Ovary (tissue), 10 donors: ENCODE data around the gene BSX. TPM values are rescaled to one million over a fixed set of nuclear protein-coding genes. Genes with fewer than 3 reads are reported as not detected.
A peak's percentile ranks its signal among the peaks of the same experiment; 100 is the strongest.

Source experiments
- DNase-seq, 5 donors: peaks; one replicate each; pipeline ENCODE4 v3.0.0-alpha.2; 2019 to 2020
- H3K27ac ChIP-seq, 2 donors: fragments of 200-600 bp; one replicate each; pipeline versions ENCODE4 v1.5.1 to v1.8.0; 2019 to 2022
- H3K27me3 ChIP-seq: fragments of 200-600 bp; one replicate; pipeline ENCODE4 v1.8.0; 2022
- H3K36me3 ChIP-seq: fragments of 200-600 bp; sonication (generic); one replicate; pipeline ENCODE4 v1.5.1; 2019
- H3K4me1 ChIP-seq: one replicate; pipeline ENCODE4 v1.8.1; 2013; ENCODE audit warnings: mild to moderate bottlenecking, moderate library complexity; ENCODE audit not compliant: insufficient read depth
- H3K4me3 ChIP-seq: fragments of 200-600 bp; sonication (generic); one replicate; pipeline ENCODE4 v1.5.1; 2017
- H3K9me3 ChIP-seq, 2 donors: fragments of 200-600 bp in 1 of 2; sonication (generic) in 1 of 2; one replicate each; pipeline versions ENCODE4 v1.5.1 to v1.8.1; 2013 to 2019; ENCODE audit warnings: mild to moderate bottlenecking in 1 of 2, moderate library complexity in 1 of 2
- CTCF ChIP-seq, 3 donors: fragments of 450-650 bp in 2 of 3; fragments of 200-600 bp in 1 of 3; IDR thresholded peaks; one replicate each; pipeline versions ENCODE4 v1.5.1 to v1.8.0; 2016 to 2022; ENCODE audit warnings: antibody characterized with exemption in 3 of 3, mild to moderate bottlenecking in 1 of 3
- EP300 ChIP-seq: sonication (generic); formaldehyde crosslinking; IDR thresholded peaks from one replicate; pipeline ENCODE4 v1.6.1; 2017; ENCODE audit warnings: antibody characterized with exemption
- POLR2A ChIP-seq: fragments of 450-650 bp; IDR thresholded peaks from one replicate; pipeline ENCODE4 v1.6.1; 2017; ENCODE audit warnings: antibody characterized with exemption, mild to moderate bottlenecking, moderate library complexity
- WGBS, 3 donors: extraction: QIAGEN DNeasy Blood & Tissue Kit in 1 of 3; methylation state at CpG; one replicate each; pipeline versions ENCODE4 v1.1.5 to v1.1.7; 2013 to 2017; 5-methylcytosine and 5-hydroxymethylcytosine counted together
- intact Hi-C, 4 donors: fragments of 100-400 bp; cut with DNase I; formaldehyde crosslinking; loops; one replicate each; pipeline versions ENCODE4 v1.11.0 to v1.15.1; 2022 to 2023
- long read RNA-seq, 3 donors: library from polyadenylated mRNA in 2 of 3; unstranded in 2 of 3; transcript quantifications; one replicate each; pipeline ENCODE4 v2.0.0 and lab custom pipeline, GENCODE V29; 2021 to 2026
- polyA plus RNA-seq, 2 donors: library from polyadenylated mRNA; stranded (reverse); fragments of 200-250 nt in 1 of 2; fragments of 350-450 nt in 1 of 2; fragmentation: Illumina TruSeq in 1 of 2; extraction: RNeasy Lipid Tissue Mini Kit (QIAGEN cat#74804) in 1 of 2; gene quantifications; one replicate each; pipeline ENCODE4 v1.2.3, GENCODE V29; 2013 to 2014
- total RNA-seq, 7 donors: library from RNA; depleted of rRNA in 2 of 7; stranded (reverse); fragments of >200 nt in 2 of 7; fragmentation: NEBNext Ultra II Directional in 3 of 7; extraction: Animal tissue kit (Norgen Biotek cat#: 25700) in 3 of 7; gene quantifications; one replicate each; pipeline versions ENCODE4 v1.1.0 to v1.2.4, GENCODE V29; 2016 to 2023
- donor health status: DM: no; HTN: no; CAD: no; lungs with moderate emphysema.
- donor health status: DM: no; HTN: no; CAD: no.
- donor health status: Bipolar disorder and iron deficiency.
- donor health status: DM: yes; HTN: yes; CAD: no.
- donor health status: DM: no; HTN: no; CAD: no.
- donor health status: DM: yes; HTN: yes; CAD: no.

Gene BSX
- total RNA-seq (not detected), polyA plus RNA-seq (not detected)
- long read RNA-seq, donor 1 = 0 reads
- long read RNA-seq, donor 2 = 0 reads
- long read RNA-seq, donor 3 = 0 reads

DNA sequence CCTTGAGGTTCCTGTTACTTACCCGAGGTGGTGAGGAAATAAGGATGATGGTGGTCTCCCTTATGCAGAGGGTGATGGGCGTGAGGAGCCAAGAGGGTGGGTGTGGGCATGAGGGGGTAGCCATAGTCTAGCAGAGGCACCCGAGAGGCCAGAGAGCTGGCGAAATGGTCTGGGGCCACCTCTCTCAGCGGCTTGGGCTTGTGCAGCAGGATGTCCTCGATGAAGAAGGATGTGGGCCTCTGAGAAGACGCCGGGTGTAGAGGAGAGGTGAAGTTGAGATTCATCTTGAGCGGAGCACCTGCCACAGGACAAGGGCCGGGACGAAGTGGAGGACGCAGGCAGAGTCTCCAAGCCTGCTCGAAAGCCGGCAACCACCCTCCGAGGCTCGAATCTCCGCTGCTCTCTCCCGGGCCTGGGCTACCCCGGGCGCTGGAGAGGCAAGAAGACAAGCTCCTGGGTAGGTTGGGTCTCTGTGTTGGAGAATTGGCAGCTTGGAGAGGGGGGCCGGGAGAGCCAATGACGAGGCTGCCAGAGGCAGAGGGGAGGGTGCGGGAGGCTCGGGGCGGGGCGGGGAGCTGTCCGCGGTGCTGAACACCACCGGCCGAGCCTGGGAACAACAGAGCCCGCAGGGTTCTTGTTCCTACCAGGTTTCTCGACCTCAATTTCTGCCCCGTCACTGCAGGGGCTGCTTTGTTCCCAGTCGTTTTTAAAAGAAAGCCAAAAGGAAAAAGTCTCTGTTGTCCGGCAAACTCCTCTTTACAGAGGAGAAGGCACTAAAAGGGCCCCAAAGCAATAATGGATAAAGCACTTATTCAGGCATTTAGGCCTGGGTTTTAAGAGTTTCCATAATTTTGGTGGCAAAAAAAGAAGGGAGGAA lies at the start of gene BSX:
Gene BSX (minus strand): TSS at position 447 of the 877 bp plus-strand sequence. CDS start 163 bp downstream, at position 284.
- Histone ChIP-seq H3K36me3 (no peaks in the 10 kb centered on the region), H3K4me3 (no peak within 1 kb of the TSS), H3K4me1 (no peaks in the 10 kb centered on the region), H3K27me3 (no peaks in the 10 kb centered on the region), H3K27ac (no peak within 1 kb of the TSS), H3K9me3 (no peaks in the 10 kb centered on the region)
- DNase-seq = peak in 3 of 5 donors; percentile 17 to 62 (median 51)
- 3 to 5% (median 4%) methylated on average over 35 of the region's 35 CpGs for WGBS, 3 donors
- no peak for TF ChIP-seq CTCF (IDR thresholded peaks at IDR 0.05)
- no peak for TF ChIP-seq EP300
- no peak for TF ChIP-seq POLR2A
- intact Hi-C loops = no loop called here

DNA sequence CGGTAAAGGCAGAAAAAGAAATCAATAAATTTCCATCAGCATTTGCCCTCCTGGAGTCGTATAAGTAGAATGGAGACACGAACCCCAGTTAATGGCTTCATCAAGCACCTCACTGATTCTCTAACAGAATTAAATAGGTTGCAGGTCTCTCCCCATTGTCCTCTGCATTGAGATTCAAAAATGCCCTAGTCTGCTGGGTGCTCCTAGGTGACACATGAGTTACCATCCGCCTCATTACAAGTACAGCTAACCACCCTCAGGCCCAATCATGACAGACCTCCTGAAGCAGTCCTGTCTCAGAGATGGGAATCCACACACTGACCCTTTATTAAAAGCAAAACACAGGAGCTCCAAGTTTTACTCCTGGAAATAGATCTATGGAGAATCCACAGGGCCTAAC lies 48.9 kb upstream of the BSX start:
- Histone ChIP-seq H3K36me3 (no peaks in the 10 kb centered on the region), H3K27ac (no peak overlapping the region), H3K27me3 (no peaks in the 10 kb centered on the region), H3K9me3 (no peaks in the 10 kb centered on the region), H3K4me3 (no peak overlapping the region), H3K4me1 (no peaks in the 10 kb centered on the region)
- intact Hi-C loops = no loop called here
- no peak for TF ChIP-seq POLR2A
- no peak for TF ChIP-seq EP300
- no peak for TF ChIP-seq CTCF (IDR thresholded peaks at IDR 0.05)
- DNase-seq = no peak
- 77 to 79% (median 78%) methylated on average over 4 of the region's 4 CpGs for WGBS, 3 donors

DNA sequence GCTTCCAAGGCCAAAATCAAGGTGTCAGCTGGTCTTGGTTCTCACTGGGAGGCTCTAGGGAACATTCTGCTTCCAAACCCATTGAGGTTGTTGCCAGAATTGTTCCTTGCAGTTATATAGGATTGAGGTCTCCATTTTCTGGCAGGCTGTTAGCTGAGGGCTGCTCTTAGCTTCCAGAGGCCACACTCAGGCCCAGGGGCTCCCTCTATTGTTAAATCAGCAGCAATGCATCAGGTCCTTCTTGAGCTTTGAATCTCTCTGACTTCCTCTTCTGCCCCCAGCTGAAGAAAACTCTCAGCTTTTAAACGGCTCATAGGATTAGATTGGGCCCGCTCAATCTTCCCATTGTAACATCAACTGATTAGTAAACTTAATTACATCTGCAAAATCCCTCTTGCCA lies 39.3 kb upstream of the BSX start:
- whole genome bisulfite sequencing, 3 donors = 54 to 59% (median 54%) methylated on average over 2 of the region's 2 CpGs
- Histone ChIP-seq H3K27me3 (no peaks in the 10 kb centered on the region), H3K9me3 (no peaks in the 10 kb centered on the region), H3K4me1 (no peaks in the 10 kb centered on the region), H3K36me3 (no peaks in the 10 kb centered on the region), H3K4me3 (no peak overlapping the region), H3K27ac (no peak overlapping the region)
- TF ChIP-seq POLR2A = no peak
- no peak for TF ChIP-seq CTCF (IDR thresholded peaks at IDR 0.05)
- no peak for TF ChIP-seq EP300
- no peak for DNase-seq
- intact Hi-C loops = loop anchor here in 1 of 4 donors (5.0 kb wide), 1 partner anchor 159 kb away; no protein-coding TSS in a partner anchor

- TF ChIP-seq CTCF (IDR thresholded peaks at IDR 0.05) = no peak
- no peak for TF ChIP-seq POLR2A
- no peak for TF ChIP-seq EP300
- WGBS, 3 donors = 86 to 91% (median 86%) methylated on average over 9 of the region's 9 CpGs
Observed at GRCh38 chr11:123018702-123019101, 37.1 kb upstream of the BSX start.

More at GRCh38 chr11:123018702-123019101, 37.1 kb upstream of the BSX start:
- Histone ChIP-seq H3K4me1 (no peaks in the 10 kb centered on the region), H3K27ac (no peak overlapping the region), H3K4me3 (no peak overlapping the region), H3K9me3 (no peaks in the 10 kb centered on the region), H3K36me3 (no peaks in the 10 kb centered on the region), H3K27me3 (no peaks in the 10 kb centered on the region)
- no peak for DNase-seq
- intact Hi-C loops = loop anchor here in 1 of 4 donors (5.0 kb wide), 1 partner anchor 146 kb away; no protein-coding TSS in a partner anchor
